T-helper 1 cell treated with Interleukin-12 subunit alpha and Interleukin-12 subunit beta and Interleukin-4 antibody, amounts not matched to agents 30 ng/mL and 1 ng/mL, for 36 hours (primary cell): Measurements from ENCODE around the gene MYBPC2. TPM values are rescaled to one million over a fixed set of nuclear protein-coding genes. Genes with fewer than 3 reads are reported as not detected.

Experiments used
- intact Hi-C: fragments of 100-400 bp; cut with micrococcal nuclease; formaldehyde crosslinking; loops from one replicate; pipeline ENCODE4 v1.15.1; 2024
- total RNA-seq: library from RNA; stranded (reverse); gene quantifications from 2 replicates; pipeline ENCODE4 v1.2.3, GENCODE V29; 2022

The MYBPC2 gene
- total RNA-seq, 1 donor from 2014 or later, result 0.44 TPM

- intact Hi-C loops, result no loop called here
These were observed 46.4 kb downstream of the MYBPC2 start for GRCh38 chr19:50478901-50479715.

- intact Hi-C loops, result no loop called here
These were observed 47.1 kb downstream of the MYBPC2 start for GRCh38 chr19:50479761-50480251.

- intact Hi-C loops, result no loop called here
These were observed 47.8 kb downstream of the MYBPC2 start for GRCh38 chr19:50480281-50481111.

- intact Hi-C loops, result no loop called here
These were observed 48.9 kb downstream of the MYBPC2 start for GRCh38 chr19:50481351-50482149.

- intact Hi-C loops, result no loop called here
These were observed 49.7 kb downstream of the MYBPC2 start for GRCh38 chr19:50482271-50482855.

GRCh38 chr19:50482916-50483315, 50.2 kb downstream of the MYBPC2 start:
- intact Hi-C loops, result no loop called here

- intact Hi-C loops, result no loop called here
These were observed 52.7 kb downstream of the MYBPC2 start for GRCh38 chr19:50485284-50485955.

GRCh38 chr19:50486823-50487515, 54.3 kb downstream of the MYBPC2 start:
- intact Hi-C loops, result no loop called here

- intact Hi-C loops, result no loop called here
These were observed 55.9 kb downstream of the MYBPC2 start for GRCh38 chr19:50488389-50489194.

GRCh38 chr19:50489461-50490011, 56.8 kb downstream of the MYBPC2 start:
- intact Hi-C loops, result no loop called here

GRCh38 chr19:50490411-50490811, 57.7 kb downstream of the MYBPC2 start:
- intact Hi-C loops, result no loop called here

GRCh38 chr19:50490991-50491472, 58.3 kb downstream of the MYBPC2 start:
- intact Hi-C loops, result no loop called here

GRCh38 chr19:50492303-50493052, 59.8 kb downstream of the MYBPC2 start:
- intact Hi-C loops, result no loop called here

GRCh38 chr19:50493171-50493570, 60.5 kb downstream of the MYBPC2 start:
- intact Hi-C loops, result no loop called here

- intact Hi-C loops, result no loop called here
These were observed 61.7 kb downstream of the MYBPC2 start for GRCh38 chr19:50494186-50495019.

GRCh38 chr19:50495020-50495531, 62.4 kb downstream of the MYBPC2 start:
- intact Hi-C loops, result no loop called here
